ENCODE data around the gene HOXB6.

DNA sequence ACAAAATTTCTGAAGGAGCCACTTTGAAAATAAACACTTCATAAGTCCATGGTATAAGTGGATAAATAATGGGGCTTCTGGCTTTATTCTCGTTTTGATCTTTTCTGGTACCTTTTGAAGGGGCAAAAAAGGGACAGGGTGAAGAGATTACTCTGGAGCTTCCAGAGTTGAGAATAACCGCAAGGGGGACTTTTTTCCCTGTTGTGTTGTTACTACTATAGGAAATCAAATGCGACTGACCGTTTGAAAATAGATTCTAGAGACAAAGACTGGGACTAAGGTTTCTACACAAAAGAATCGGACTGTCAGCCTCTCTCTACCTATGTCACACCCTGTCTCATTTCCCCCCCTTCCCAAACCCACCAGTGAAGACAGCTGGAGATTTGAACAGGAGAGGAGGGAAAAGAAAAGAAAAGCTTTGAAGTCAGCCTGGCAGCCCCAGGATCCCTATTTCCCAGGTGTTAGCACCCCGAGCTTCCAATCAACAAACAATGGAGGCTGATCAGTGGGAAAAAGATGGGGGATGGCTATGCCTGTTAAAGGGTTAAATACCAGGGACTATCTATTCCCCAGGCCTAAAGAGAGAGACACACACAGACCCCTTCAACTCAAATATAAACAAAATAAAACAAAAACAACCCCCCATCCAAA lies 35.0 kb downstream of the HOXB6 start:
- TF ChIP-seq ZNF280D (tag by site-specific recombination; IDR thresholded peaks at IDR 0.05) = no peak
- TF ChIP-seq ELK4 (IDR thresholded peaks at IDR 0.05; ENCODE audit: borderline replicate concordance, low read depth, low read length) = no peak
- TF ChIP-seq, protein P1, sequence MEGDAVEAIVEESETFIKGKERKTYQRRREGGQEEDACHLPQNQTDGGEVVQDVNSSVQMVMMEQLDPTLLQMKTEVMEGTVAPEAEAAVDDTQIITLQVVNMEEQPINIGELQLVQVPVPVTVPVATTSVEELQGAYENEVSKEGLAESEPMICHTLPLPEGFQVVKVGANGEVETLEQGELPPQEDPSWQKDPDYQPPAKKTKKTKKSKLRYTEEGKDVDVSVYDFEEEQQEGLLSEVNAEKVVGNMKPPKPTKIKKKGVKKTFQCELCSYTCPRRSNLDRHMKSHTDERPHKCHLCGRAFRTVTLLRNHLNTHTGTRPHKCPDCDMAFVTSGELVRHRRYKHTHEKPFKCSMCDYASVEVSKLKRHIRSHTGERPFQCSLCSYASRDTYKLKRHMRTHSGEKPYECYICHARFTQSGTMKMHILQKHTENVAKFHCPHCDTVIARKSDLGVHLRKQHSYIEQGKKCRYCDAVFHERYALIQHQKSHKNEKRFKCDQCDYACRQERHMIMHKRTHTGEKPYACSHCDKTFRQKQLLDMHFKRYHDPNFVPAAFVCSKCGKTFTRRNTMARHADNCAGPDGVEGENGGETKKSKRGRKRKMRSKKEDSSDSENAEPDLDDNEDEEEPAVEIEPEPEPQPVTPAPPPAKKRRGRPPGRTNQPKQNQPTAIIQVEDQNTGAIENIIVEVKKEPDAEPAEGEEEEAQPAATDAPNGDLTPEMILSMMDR (tag by site-specific recombination; IDR thresholded peaks at IDR 0.05) = 0 out of 2 replicates have a peak, but pooled peaks have one; percentile 15
- TF ChIP-seq, protein P2, sequence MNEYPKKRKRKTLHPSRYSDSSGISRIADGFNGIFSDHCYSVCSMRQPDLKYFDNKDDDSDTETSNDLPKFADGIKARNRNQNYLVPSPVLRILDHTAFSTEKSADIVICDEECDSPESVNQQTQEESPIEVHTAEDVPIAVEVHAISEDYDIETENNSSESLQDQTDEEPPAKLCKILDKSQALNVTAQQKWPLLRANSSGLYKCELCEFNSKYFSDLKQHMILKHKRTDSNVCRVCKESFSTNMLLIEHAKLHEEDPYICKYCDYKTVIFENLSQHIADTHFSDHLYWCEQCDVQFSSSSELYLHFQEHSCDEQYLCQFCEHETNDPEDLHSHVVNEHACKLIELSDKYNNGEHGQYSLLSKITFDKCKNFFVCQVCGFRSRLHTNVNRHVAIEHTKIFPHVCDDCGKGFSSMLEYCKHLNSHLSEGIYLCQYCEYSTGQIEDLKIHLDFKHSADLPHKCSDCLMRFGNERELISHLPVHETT (tag by site-specific recombination; IDR thresholded peaks at IDR 0.05) = no peak
- no peak for TF ChIP-seq ZNF2 (tag by site-specific recombination; IDR thresholded peaks at IDR 0.05)
- TF ChIP-seq, protein P3, sequence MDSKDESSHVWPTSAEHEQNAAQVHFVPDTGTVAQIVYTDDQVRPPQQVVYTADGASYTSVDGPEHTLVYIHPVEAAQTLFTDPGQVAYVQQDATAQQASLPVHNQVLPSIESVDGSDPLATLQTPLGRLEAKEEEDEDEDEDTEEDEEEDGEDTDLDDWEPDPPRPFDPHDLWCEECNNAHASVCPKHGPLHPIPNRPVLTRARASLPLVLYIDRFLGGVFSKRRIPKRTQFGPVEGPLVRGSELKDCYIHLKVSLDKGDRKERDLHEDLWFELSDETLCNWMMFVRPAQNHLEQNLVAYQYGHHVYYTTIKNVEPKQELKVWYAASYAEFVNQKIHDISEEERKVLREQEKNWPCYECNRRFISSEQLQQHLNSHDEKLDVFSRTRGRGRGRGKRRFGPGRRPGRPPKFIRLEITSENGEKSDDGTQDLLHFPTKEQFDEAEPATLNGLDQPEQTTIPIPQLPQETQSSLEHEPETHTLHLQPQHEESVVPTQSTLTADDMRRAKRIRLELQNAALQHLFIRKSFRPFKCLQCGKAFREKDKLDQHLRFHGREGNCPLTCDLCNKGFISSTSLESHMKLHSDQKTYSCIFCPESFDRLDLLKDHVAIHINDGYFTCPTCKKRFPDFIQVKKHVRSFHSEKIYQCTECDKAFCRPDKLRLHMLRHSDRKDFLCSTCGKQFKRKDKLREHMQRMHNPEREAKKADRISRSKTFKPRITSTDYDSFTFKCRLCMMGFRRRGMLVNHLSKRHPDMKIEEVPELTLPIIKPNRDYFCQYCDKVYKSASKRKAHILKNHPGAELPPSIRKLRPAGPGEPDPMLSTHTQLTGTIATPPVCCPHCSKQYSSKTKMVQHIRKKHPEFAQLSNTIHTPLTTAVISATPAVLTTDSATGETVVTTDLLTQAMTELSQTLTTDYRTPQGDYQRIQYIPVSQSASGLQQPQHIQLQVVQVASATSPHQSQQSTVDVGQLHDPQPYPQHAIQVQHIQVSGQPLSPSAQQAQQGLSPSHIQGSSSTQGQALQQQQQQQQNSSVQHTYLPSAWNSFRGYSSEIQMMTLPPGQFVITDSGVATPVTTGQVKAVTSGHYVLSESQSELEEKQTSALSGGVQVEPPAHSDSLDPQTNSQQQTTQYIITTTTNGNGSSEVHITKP (tag by site-specific recombination; IDR thresholded peaks at IDR 0.05) = no peak
- TF ChIP-seq IKZF3 (tag by site-specific recombination; IDR thresholded peaks at IDR 0.05) = no peak
- TF ChIP-seq ZNF292 (tag by site-specific recombination; IDR thresholded peaks at IDR 0.05; ENCODE audit: borderline replicate concordance, low read depth) = no peak
- TF ChIP-seq TRIM28 (IDR thresholded peaks at IDR 0.05; ENCODE audit: borderline replicate concordance, low read length) = no peak
- TF ChIP-seq ZNF121 (tag by site-specific recombination; IDR thresholded peaks at IDR 0.05) = no peak
- no peak for TF ChIP-seq ZNF398 (tag by site-specific recombination; IDR thresholded peaks at IDR 0.05)
- TF ChIP-seq, protein P4, sequence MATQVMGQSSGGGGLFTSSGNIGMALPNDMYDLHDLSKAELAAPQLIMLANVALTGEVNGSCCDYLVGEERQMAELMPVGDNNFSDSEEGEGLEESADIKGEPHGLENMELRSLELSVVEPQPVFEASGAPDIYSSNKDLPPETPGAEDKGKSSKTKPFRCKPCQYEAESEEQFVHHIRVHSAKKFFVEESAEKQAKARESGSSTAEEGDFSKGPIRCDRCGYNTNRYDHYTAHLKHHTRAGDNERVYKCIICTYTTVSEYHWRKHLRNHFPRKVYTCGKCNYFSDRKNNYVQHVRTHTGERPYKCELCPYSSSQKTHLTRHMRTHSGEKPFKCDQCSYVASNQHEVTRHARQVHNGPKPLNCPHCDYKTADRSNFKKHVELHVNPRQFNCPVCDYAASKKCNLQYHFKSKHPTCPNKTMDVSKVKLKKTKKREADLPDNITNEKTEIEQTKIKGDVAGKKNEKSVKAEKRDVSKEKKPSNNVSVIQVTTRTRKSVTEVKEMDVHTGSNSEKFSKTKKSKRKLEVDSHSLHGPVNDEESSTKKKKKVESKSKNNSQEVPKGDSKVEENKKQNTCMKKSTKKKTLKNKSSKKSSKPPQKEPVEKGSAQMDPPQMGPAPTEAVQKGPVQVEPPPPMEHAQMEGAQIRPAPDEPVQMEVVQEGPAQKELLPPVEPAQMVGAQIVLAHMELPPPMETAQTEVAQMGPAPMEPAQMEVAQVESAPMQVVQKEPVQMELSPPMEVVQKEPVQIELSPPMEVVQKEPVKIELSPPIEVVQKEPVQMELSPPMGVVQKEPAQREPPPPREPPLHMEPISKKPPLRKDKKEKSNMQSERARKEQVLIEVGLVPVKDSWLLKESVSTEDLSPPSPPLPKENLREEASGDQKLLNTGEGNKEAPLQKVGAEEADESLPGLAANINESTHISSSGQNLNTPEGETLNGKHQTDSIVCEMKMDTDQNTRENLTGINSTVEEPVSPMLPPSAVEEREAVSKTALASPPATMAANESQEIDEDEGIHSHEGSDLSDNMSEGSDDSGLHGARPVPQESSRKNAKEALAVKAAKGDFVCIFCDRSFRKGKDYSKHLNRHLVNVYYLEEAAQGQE (tag by site-specific recombination; IDR thresholded peaks at IDR 0.05) = no peak
